Measurements from ENCODE around the gene SERPINF2. TPM values are rescaled to one million over a fixed set of nuclear protein-coding genes. Genes with fewer than 3 reads are reported as not detected.
A peak's percentile ranks its signal among the peaks of the same experiment; 100 is the strongest.

Gene SERPINF2
- total RNA-seq, 3 donors from 2014 or later, result 18.4 to 30.1 (median 21.3) TPM

GRCh38 chr17:1713160-1713877 is 29.4 kb upstream of the SERPINF2 start:
- Histone ChIP-seq H3K27ac (peak overlapping the region; percentile 98 to 100), H3K27me3 (no peaks in the 10 kb centered on the region), H3K9me3 (no peaks in the 10 kb centered on the region), H3K4me3 (peak overlapping the region in 2 of 3 donors; percentile 87 to 100), H3K36me3 (no peaks in the 10 kb centered on the region), H3K4me1 (peaks cover 11 to 14% of the 10 kb centered on the region in 2 donors)
- intact Hi-C loops (cut with DNase I; ENCODE audit: low total_unique reads), result no loop called here
- TF ChIP-seq POLR2A (IDR thresholded peaks at IDR 0.05) (no peak), POLR2AphosphoS5 (IDR thresholded peaks at IDR 0.05) (no peak)
- TF ChIP-seq, protein P1, sequence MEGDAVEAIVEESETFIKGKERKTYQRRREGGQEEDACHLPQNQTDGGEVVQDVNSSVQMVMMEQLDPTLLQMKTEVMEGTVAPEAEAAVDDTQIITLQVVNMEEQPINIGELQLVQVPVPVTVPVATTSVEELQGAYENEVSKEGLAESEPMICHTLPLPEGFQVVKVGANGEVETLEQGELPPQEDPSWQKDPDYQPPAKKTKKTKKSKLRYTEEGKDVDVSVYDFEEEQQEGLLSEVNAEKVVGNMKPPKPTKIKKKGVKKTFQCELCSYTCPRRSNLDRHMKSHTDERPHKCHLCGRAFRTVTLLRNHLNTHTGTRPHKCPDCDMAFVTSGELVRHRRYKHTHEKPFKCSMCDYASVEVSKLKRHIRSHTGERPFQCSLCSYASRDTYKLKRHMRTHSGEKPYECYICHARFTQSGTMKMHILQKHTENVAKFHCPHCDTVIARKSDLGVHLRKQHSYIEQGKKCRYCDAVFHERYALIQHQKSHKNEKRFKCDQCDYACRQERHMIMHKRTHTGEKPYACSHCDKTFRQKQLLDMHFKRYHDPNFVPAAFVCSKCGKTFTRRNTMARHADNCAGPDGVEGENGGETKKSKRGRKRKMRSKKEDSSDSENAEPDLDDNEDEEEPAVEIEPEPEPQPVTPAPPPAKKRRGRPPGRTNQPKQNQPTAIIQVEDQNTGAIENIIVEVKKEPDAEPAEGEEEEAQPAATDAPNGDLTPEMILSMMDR (IDR thresholded peaks at IDR 0.05), result no peak
- DNase-seq (ENCODE audit: low spot score in 2 of 2), result no peak

- TF ChIP-seq POLR2A (IDR thresholded peaks at IDR 0.05), result no peak
- TF ChIP-seq, protein P1 (IDR thresholded peaks at IDR 0.05), result peak in 2 of 3 donors; percentile 38 to 67
- H3K4me1 ChIP-seq, result peaks cover 11 to 14% of the 10 kb centered on the region in 2 donors
- no peak for DNase-seq (ENCODE audit: low spot score in 2 of 2)
- H3K36me3 ChIP-seq, result no peaks in the 10 kb centered on the region
- intact Hi-C loops (cut with DNase I; ENCODE audit: low total_unique reads), result no loop called here
- peak overlapping the region; percentile 98 to 100 for H3K27ac ChIP-seq
- H3K4me3 ChIP-seq, result peak overlapping the region; percentile 87 to 100 (median 96)
- no peaks in the 10 kb centered on the region for H3K27me3 ChIP-seq
- no peaks in the 10 kb centered on the region for H3K9me3 ChIP-seq
Observed at GRCh38 chr17:1713878-1714426, 28.7 kb upstream of the SERPINF2 start.

DNA sequence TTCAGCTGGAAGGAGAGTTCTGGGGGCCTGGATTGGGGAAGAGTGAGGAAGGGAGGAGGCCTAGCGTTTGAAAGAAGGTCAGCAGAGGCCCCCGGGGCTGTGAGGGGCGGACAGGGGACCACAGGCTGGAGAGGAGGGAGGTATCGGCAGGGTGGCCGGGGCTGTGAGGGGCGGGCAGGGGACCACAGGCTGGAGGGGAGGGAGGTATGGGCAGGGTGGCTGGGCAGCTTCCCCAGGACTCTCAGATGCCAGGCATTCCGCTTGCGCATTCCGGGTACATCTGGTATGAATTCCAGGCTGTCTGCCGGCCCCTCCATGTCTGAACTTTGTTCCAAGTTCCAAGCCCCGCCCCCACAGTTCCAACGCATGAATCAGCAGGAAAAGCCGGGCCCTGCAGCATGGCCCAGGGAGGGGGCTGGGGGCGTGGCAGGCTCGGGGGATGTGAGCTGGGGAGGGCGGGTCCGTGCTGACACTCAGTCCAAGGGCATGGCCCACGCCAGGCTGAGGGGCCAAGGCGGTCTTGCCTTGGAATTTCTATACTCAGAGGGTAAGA is 28.2 kb upstream of the SERPINF2 start:
- peak; percentile 93 to 96 for DNase-seq (ENCODE audit: low spot score in 2 of 2)
- intact Hi-C loops (cut with DNase I; ENCODE audit: low total_unique reads), result no loop called here
- TF ChIP-seq POLR2A (IDR thresholded peaks at IDR 0.05) (no peak), POLR2AphosphoS5 (IDR thresholded peaks at IDR 0.05) (peak in 2 of 3 donors; percentile 8 to 21)
- TF ChIP-seq, protein P1 (IDR thresholded peaks at IDR 0.05), result no peak
- Histone ChIP-seq H3K27me3 (no peaks in the 10 kb centered on the region), H3K4me3 (peak overlapping the region; percentile 87 to 100 (median 96)), H3K27ac (peak overlapping the region; percentile 98 to 100), H3K4me1 (peaks cover 11 to 14% of the 10 kb centered on the region in 2 donors), H3K9me3 (no peaks in the 10 kb centered on the region), H3K36me3 (no peaks in the 10 kb centered on the region)

DNA sequence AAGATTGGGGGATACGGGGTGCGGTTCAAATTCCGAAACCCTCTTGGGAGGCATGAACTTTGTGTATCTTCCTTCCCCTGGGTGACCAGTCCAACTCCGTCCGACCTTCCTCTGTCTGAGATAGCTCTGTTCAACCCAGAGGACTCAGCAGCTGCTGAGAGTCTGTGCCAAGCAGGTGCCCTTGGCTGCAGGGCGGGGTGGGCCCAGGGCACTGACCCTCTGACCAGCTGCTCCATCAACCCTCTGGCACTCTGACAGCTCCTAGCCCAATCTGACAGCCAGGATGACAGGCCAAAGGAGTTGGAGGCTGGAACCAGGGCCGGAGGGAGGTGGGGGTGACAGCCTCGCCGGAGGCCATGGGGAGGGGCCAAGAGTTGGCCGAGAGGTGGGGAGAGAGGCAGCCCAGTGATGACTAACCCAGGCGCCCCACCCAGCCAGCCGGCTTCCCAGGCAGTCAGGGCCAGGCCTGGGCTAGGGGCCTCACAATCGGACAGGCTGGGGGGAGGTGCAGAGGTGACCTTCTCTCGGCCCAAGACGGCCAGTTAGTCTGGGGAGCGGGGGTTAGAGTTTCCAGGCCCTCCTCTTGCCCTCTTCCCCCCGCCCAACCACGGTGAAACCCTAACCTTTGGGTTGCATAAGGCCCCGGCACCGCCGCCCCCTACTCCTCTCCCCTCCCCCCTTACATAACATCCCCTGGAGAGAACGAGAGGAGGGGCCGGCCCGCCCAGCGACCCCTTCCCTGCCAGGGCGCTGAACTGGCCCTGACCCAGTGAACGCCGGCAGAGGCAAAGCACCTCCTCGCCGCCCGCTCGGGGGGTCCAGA is 27.5 kb upstream of the SERPINF2 start:
- intact Hi-C loops (cut with DNase I; ENCODE audit: low total_unique reads), result no loop called here
- no peaks in the 10 kb centered on the region for H3K9me3 ChIP-seq
- peak overlapping the region; percentile 87 to 100 (median 96) for H3K4me3 ChIP-seq
- H3K36me3 ChIP-seq, result no peaks in the 10 kb centered on the region
- peaks cover 11 to 14% of the 10 kb centered on the region in 2 donors for H3K4me1 ChIP-seq
- TF ChIP-seq, protein P1 (IDR thresholded peaks at IDR 0.05), result no peak
- peak in 2 of 3 donors; percentile 72 to 84 for TF ChIP-seq POLR2AphosphoS5 (IDR thresholded peaks at IDR 0.05)
- H3K27me3 ChIP-seq, result no peaks in the 10 kb centered on the region
- peak overlapping the region; percentile 98 to 100 for H3K27ac ChIP-seq
- peak; percentile 77 to 79 for DNase-seq (ENCODE audit: low spot score in 2 of 2)

Data from breast epithelium (tissue), 4 donors.